HG03139 (cell line): ENCODE measurements around the gene CLEC7A.

Experiments
- ATAC-seq: cut with Tn5 transposase; IDR thresholded peaks from one replicate; pipeline ENCODE4 v1.9.1; 2021; ENCODE audit not compliant: unreplicated experiment

Gene CLEC7A

GRCh38 chr12:10142976-10143589 is 13.1 kb upstream of the CLEC7A start:
- no peak for ATAC-seq

- no peak for ATAC-seq
Measured at GRCh38 chr12:10140001-10140400, 10.0 kb upstream of the CLEC7A start.

- no peak for ATAC-seq
Measured at GRCh38 chr12:10136637-10137205, 6.7 kb upstream of the CLEC7A start.

GRCh38 chr12:10135126-10135525 is 5.1 kb upstream of the CLEC7A start:
- no peak for ATAC-seq

GRCh38 chr12:10132850-10133370 is 2.9 kb upstream of the CLEC7A start:
- no peak for ATAC-seq

- no peak for ATAC-seq
Measured at GRCh38 chr12:10131111-10131690, 1.2 kb upstream of the CLEC7A start.

- no peak for ATAC-seq
Measured at GRCh38 chr12:10128687-10129086, 1.3 kb downstream of the CLEC7A start.

GRCh38 chr12:10126413-10126812 is 3.6 kb downstream of the CLEC7A start:
- no peak for ATAC-seq

- ATAC-seq, result no peak
Measured at GRCh38 chr12:10122689-10123088, 7.3 kb downstream of the CLEC7A start.

GRCh38 chr12:10121278-10121677 is 8.7 kb downstream of the CLEC7A start:
- ATAC-seq, result no peak

- no peak for ATAC-seq
Measured at GRCh38 chr12:10119066-10119465, 10.9 kb downstream of the CLEC7A start.

- ATAC-seq, result no peak
Measured at GRCh38 chr12:10115890-10116289, 14.1 kb downstream of the CLEC7A start.

- ATAC-seq, result no peak
Measured at GRCh38 chr12:10115311-10115710, 14.7 kb downstream of the CLEC7A start.

GRCh38 chr12:10113920-10114319 is 16.1 kb downstream of the CLEC7A start:
- no peak for ATAC-seq

GRCh38 chr12:10113075-10113474 is 16.9 kb downstream of the CLEC7A start:
- no peak for ATAC-seq

GRCh38 chr12:10111451-10111850 is 18.5 kb downstream of the CLEC7A start:
- ATAC-seq, result no peak

- ATAC-seq, result no peak
Measured at GRCh38 chr12:10110256-10110844, 19.6 kb downstream of the CLEC7A start.

- ATAC-seq, result no peak
Measured at GRCh38 chr12:10102322-10102721, 27.7 kb downstream of the CLEC7A start.

GRCh38 chr12:10101648-10102220 is 28.3 kb downstream of the CLEC7A start:
- ATAC-seq, result no peak

- no peak for ATAC-seq
Measured at GRCh38 chr12:10101042-10101579, 28.9 kb downstream of the CLEC7A start.

- ATAC-seq, result no peak
Measured at GRCh38 chr12:10098791-10099190, 31.2 kb downstream of the CLEC7A start, which contains the start of gene CLEC1A. CLEC1A (minus strand) TSS chr12:10098985; CDS start chr12:10098922, 63 bp downstream.
